Heart left ventricle (tissue), 13 donors: ENCODE results near the gene MCM5.

Experiments
- CTCF ChIP-seq, 12 donors: fragments of 200-600 bp; sonication (generic) in 4 of 12; IDR thresholded peaks; one replicate each; pipeline versions ENCODE4 v1.5.0 to v1.8.0; 2018 to 2022; ENCODE audit warnings: antibody characterized with exemption in 12 of 12, mild to moderate bottlenecking in 5 of 12
- POLR2A ChIP-seq, 2 donors: fragments of 450-650 bp; IDR thresholded peaks; one replicate each; pipeline ENCODE4 v1.6.1; 2017; ENCODE audit warnings: antibody characterized with exemption in 2 of 2, mild to moderate bottlenecking in 2 of 2, moderate library complexity in 2 of 2
- donor health status: ischemic (EF 13 %, LVEDD 7.1; RV severe dilation, severe dysfunction).
- donor health status: DM: no; HTN: yes; CAD: no.
- donor health status: DM: no; HTN: no; CAD: no.
- donor health status: ischemic (EF 25% LVEDD 6.9; RV normal size, moderate dysfunction).
- donor health status: ischemic (EF 25% LVEDD 5.7; RV mildly dilated, moderate dysfunction).
- donor health status: ischemic (EF 35%, LVEDD 5.7; RV mildly dilated, moderate dysfunction).
- donor health status: nonischemic (EF 11% LVEDD 7.7; RV severe dilation, severe dysfunction).
- donor health status: DM: yes; HTN: yes; CAD: no.
- donor health status: PGD.
- donor health status: ischemic (EF 29% LVEDD 5.4; RV normal size, mild dysfunction).
- donor health status: nonischemic (EF 23%, LVEDD 6.1; RV moderate dilation, normal function).

- TF ChIP-seq POLR2A (IDR thresholded peaks at IDR 0.05) (no peak), CTCF (IDR thresholded peaks at IDR 0.05) (no peak)
Measured at GRCh38 chr22:35354068-35354467, 45.9 kb upstream of the MCM5 start.
